ENCODE data around the gene PPP1R13B. TPM values are rescaled to one million over a fixed set of nuclear protein-coding genes. Genes with fewer than 3 reads are reported as not detected.
"Not testable (repeated sequence)": the region's sequence is repeated elsewhere in the genome, so short reads cannot be mapped to it uniquely, and the experiment has no call there.

The PPP1R13B gene
- total RNA-seq, 1 experiment from 2014 or later = 3.0 TPM

GRCh38 chr14:103890052-103890371, 42.6 kb upstream of the PPP1R13B start:
- no peaks in the 10 kb centered on the region for H3K4me1 ChIP-seq (ENCODE audit: low read length)
- no peak overlapping the region for H3K27ac ChIP-seq (ENCODE audit: low read length)
- no peaks in the 10 kb centered on the region for H3K27me3 ChIP-seq (ENCODE audit: low read length)
- no peaks in the 10 kb centered on the region for H3K9me3 ChIP-seq (ENCODE audit: low read length)
- no peaks in the 10 kb centered on the region for H3K9me2 ChIP-seq (replicated peaks; ENCODE audit: insufficient read depth, low read length)
- no peaks in the 10 kb centered on the region for H3K36me3 ChIP-seq (ENCODE audit: insufficient read depth, low read length)
- H3K9ac ChIP-seq (ENCODE audit: low read length) = no peak overlapping the region
- H4K20me1 ChIP-seq (ENCODE audit: insufficient read depth, low read depth, low read length) = no peaks in the 10 kb centered on the region
- no peak overlapping the region for H2AFZ ChIP-seq (ENCODE audit: low read length)
- no peaks in the 10 kb centered on the region for H3K79me2 ChIP-seq (ENCODE audit: low read length)
- DNase-seq = no peak
- H3K4me3 ChIP-seq (ENCODE audit: low read length) = no peak overlapping the region
- no peak overlapping the region for H3K4me2 ChIP-seq (ENCODE audit: low read depth, low read length, poor library complexity, severe bottlenecking)

- Histone ChIP-seq H3K27ac (ENCODE audit: low read length) (no peak overlapping the region), H3K4me2 (ENCODE audit: low read depth, low read length, poor library complexity, severe bottlenecking) (no peak overlapping the region), H3K4me1 (ENCODE audit: low read length) (no peaks in the 10 kb centered on the region), H2AFZ (ENCODE audit: low read length) (no peak overlapping the region), H4K20me1 (ENCODE audit: insufficient read depth, low read depth, low read length) (no peaks in the 10 kb centered on the region), H3K36me3 (ENCODE audit: insufficient read depth, low read length) (no peaks in the 10 kb centered on the region), H3K9me2 (replicated peaks; ENCODE audit: insufficient read depth, low read length) (no peaks in the 10 kb centered on the region), H3K4me3 (ENCODE audit: low read length) (no peak overlapping the region), H3K27me3 (ENCODE audit: low read length) (no peaks in the 10 kb centered on the region), H3K9me3 (ENCODE audit: low read length) (no peaks in the 10 kb centered on the region), H3K79me2 (ENCODE audit: low read length) (no peaks in the 10 kb centered on the region), H3K9ac (ENCODE audit: low read length) (no peak overlapping the region)
- no peak for DNase-seq
Observed at GRCh38 chr14:103889313-103890051, 42.1 kb upstream of the PPP1R13B start.

GRCh38 chr14:103889002-103889312, 41.6 kb upstream of the PPP1R13B start:
- DNase-seq; H3K4me1 ChIP-seq (ENCODE audit: low read length); H4K20me1 ChIP-seq (ENCODE audit: insufficient read depth, low read depth, low read length); H3K4me3 ChIP-seq (ENCODE audit: low read length); H3K36me3 ChIP-seq (ENCODE audit: insufficient read depth, low read length); H3K9me2 ChIP-seq (replicated peaks; ENCODE audit: insufficient read depth, low read length); H3K79me2 ChIP-seq (ENCODE audit: low read length); H3K4me2 ChIP-seq (ENCODE audit: low read depth, low read length, poor library complexity, severe bottlenecking); H3K27ac ChIP-seq (ENCODE audit: low read length); H3K9ac ChIP-seq (ENCODE audit: low read length); H3K9me3 ChIP-seq (ENCODE audit: low read length); H3K27me3 ChIP-seq (ENCODE audit: low read length); H2AFZ ChIP-seq (ENCODE audit: low read length): not testable (repeated sequence)

- no peak for DNase-seq
- Histone ChIP-seq H3K79me2 (ENCODE audit: low read length) (no peaks in the 10 kb centered on the region), H3K9me3 (ENCODE audit: low read length) (no peaks in the 10 kb centered on the region)
Observed at GRCh38 chr14:103887557-103888115, 40.3 kb upstream of the PPP1R13B start.

GRCh38 chr14:103887170-103887501, 39.8 kb upstream of the PPP1R13B start:
- Histone ChIP-seq H3K4me1 (ENCODE audit: low read length) (no peaks in the 10 kb centered on the region), H3K36me3 (ENCODE audit: insufficient read depth, low read length) (no peaks in the 10 kb centered on the region), H2AFZ (ENCODE audit: low read length) (no peak overlapping the region), H3K27ac (ENCODE audit: low read length) (no peak overlapping the region), H4K20me1 (ENCODE audit: insufficient read depth, low read depth, low read length) (no peaks in the 10 kb centered on the region), H3K79me2 (ENCODE audit: low read length) (no peaks in the 10 kb centered on the region), H3K4me3 (ENCODE audit: low read length) (no peak overlapping the region), H3K27me3 (ENCODE audit: low read length) (no peaks in the 10 kb centered on the region), H3K9me3 (ENCODE audit: low read length) (no peaks in the 10 kb centered on the region), H3K9ac (ENCODE audit: low read length) (no peak overlapping the region), H3K4me2 (ENCODE audit: low read depth, low read length, poor library complexity, severe bottlenecking) (no peak overlapping the region), H3K9me2 (replicated peaks; ENCODE audit: insufficient read depth, low read length) (no peaks in the 10 kb centered on the region)
- DNase-seq = no peak

More at GRCh38 chr14:103887557-103888115, 40.3 kb upstream of the PPP1R13B start:
- no peak overlapping the region for H3K27ac ChIP-seq (ENCODE audit: low read length)
- no peak overlapping the region for H3K4me3 ChIP-seq (ENCODE audit: low read length)
- H4K20me1 ChIP-seq (ENCODE audit: insufficient read depth, low read depth, low read length) = no peaks in the 10 kb centered on the region
- no peaks in the 10 kb centered on the region for H3K27me3 ChIP-seq (ENCODE audit: low read length)
- no peaks in the 10 kb centered on the region for H3K4me1 ChIP-seq (ENCODE audit: low read length)
- H3K36me3 ChIP-seq (ENCODE audit: insufficient read depth, low read length) = no peaks in the 10 kb centered on the region
- no peak overlapping the region for H3K9ac ChIP-seq (ENCODE audit: low read length)
- no peak overlapping the region for H3K4me2 ChIP-seq (ENCODE audit: low read depth, low read length, poor library complexity, severe bottlenecking)
- H2AFZ ChIP-seq (ENCODE audit: low read length) = no peak overlapping the region
- no peaks in the 10 kb centered on the region for H3K9me2 ChIP-seq (replicated peaks; ENCODE audit: insufficient read depth, low read length)

- H3K27ac ChIP-seq (ENCODE audit: low read length) = no peak overlapping the region
- no peak overlapping the region for H2AFZ ChIP-seq (ENCODE audit: low read length)
- H3K4me3 ChIP-seq (ENCODE audit: low read length) = no peak overlapping the region
- DNase-seq = no peak
- no peaks in the 10 kb centered on the region for H3K27me3 ChIP-seq (ENCODE audit: low read length)
- H3K9me3 ChIP-seq (ENCODE audit: low read length) = no peaks in the 10 kb centered on the region
- no peak overlapping the region for H3K4me2 ChIP-seq (ENCODE audit: low read depth, low read length, poor library complexity, severe bottlenecking)
- no peaks in the 10 kb centered on the region for H4K20me1 ChIP-seq (ENCODE audit: insufficient read depth, low read depth, low read length)
- H3K79me2 ChIP-seq (ENCODE audit: low read length) = no peaks in the 10 kb centered on the region
- H3K9ac ChIP-seq (ENCODE audit: low read length) = no peak overlapping the region
- no peaks in the 10 kb centered on the region for H3K4me1 ChIP-seq (ENCODE audit: low read length)
- no peaks in the 10 kb centered on the region for H3K9me2 ChIP-seq (replicated peaks; ENCODE audit: insufficient read depth, low read length)
- no peaks in the 10 kb centered on the region for H3K36me3 ChIP-seq (ENCODE audit: insufficient read depth, low read length)
Observed at GRCh38 chr14:103886304-103887169, 39.2 kb upstream of the PPP1R13B start.

- Histone ChIP-seq H3K4me2 (ENCODE audit: low read depth, low read length, poor library complexity, severe bottlenecking) (no peak overlapping the region), H3K9me2 (replicated peaks; ENCODE audit: insufficient read depth, low read length) (no peaks in the 10 kb centered on the region), H3K4me3 (ENCODE audit: low read length) (no peak overlapping the region), H3K4me1 (ENCODE audit: low read length) (no peaks in the 10 kb centered on the region), H2AFZ (ENCODE audit: low read length) (no peak overlapping the region), H3K79me2 (ENCODE audit: low read length) (no peaks in the 10 kb centered on the region), H3K36me3 (ENCODE audit: insufficient read depth, low read length) (no peaks in the 10 kb centered on the region), H3K9ac (ENCODE audit: low read length) (no peak overlapping the region), H3K9me3 (ENCODE audit: low read length) (no peaks in the 10 kb centered on the region), H3K27ac (ENCODE audit: low read length) (no peak overlapping the region), H4K20me1 (ENCODE audit: insufficient read depth, low read depth, low read length) (no peaks in the 10 kb centered on the region), H3K27me3 (ENCODE audit: low read length) (no peaks in the 10 kb centered on the region)
- DNase-seq = no peak
Observed at GRCh38 chr14:103885509-103885932, 38.1 kb upstream of the PPP1R13B start.

- Histone ChIP-seq H3K4me3 (ENCODE audit: low read length) (no peak overlapping the region), H3K27me3 (ENCODE audit: low read length) (no peaks in the 10 kb centered on the region), H3K9me3 (ENCODE audit: low read length) (no peaks in the 10 kb centered on the region), H3K9me2 (replicated peaks; ENCODE audit: insufficient read depth, low read length) (no peaks in the 10 kb centered on the region), H4K20me1 (ENCODE audit: insufficient read depth, low read depth, low read length) (no peaks in the 10 kb centered on the region), H3K9ac (ENCODE audit: low read length) (no peak overlapping the region), H3K36me3 (ENCODE audit: insufficient read depth, low read length) (no peaks in the 10 kb centered on the region), H2AFZ (ENCODE audit: low read length) (no peak overlapping the region), H3K4me2 (ENCODE audit: low read depth, low read length, poor library complexity, severe bottlenecking) (no peak overlapping the region), H3K4me1 (ENCODE audit: low read length) (no peaks in the 10 kb centered on the region), H3K27ac (ENCODE audit: low read length) (no peak overlapping the region), H3K79me2 (ENCODE audit: low read length) (no peaks in the 10 kb centered on the region)
- DNase-seq = no peak
Observed at GRCh38 chr14:103884854-103885253, 37.5 kb upstream of the PPP1R13B start.
